Measurements from ENCODE around the gene XYLT2.

DNA sequence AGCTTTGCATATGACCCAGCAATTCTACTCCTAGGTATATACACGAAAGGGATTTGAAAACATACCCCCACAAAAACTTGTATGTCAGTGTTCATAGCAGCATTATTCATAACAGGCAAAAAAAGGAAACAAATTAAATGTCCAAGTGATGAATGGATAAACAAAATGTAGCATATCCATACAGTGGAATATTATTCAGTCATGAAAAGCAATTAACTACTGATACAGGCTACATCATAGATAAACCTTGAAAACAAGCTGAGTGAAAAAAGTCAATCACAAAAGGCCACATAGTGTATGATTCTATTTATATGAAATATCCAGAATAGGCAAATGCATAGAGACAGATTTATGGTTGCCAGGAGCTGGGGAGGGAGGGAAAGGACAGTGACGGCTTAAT, 27.8 kb downstream of the XYLT2 start:
- TF ChIP-seq, protein P1, sequence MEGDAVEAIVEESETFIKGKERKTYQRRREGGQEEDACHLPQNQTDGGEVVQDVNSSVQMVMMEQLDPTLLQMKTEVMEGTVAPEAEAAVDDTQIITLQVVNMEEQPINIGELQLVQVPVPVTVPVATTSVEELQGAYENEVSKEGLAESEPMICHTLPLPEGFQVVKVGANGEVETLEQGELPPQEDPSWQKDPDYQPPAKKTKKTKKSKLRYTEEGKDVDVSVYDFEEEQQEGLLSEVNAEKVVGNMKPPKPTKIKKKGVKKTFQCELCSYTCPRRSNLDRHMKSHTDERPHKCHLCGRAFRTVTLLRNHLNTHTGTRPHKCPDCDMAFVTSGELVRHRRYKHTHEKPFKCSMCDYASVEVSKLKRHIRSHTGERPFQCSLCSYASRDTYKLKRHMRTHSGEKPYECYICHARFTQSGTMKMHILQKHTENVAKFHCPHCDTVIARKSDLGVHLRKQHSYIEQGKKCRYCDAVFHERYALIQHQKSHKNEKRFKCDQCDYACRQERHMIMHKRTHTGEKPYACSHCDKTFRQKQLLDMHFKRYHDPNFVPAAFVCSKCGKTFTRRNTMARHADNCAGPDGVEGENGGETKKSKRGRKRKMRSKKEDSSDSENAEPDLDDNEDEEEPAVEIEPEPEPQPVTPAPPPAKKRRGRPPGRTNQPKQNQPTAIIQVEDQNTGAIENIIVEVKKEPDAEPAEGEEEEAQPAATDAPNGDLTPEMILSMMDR (IDR thresholded peaks at IDR 0.05; ENCODE audit: borderline replicate concordance, extremely low read depth, low read length, poor library complexity, severe bottlenecking) = no peak
- no peak for TF ChIP-seq EZH2 (IDR thresholded peaks at IDR 0.05; ENCODE audit: borderline replicate concordance, low read depth, low read length, severe bottlenecking)

Data from DND-41 (cell line).